Retinal pigment epithelial cell (primary cell): ENCODE data around the gene MXI1.
"Not testable (repeated sequence)": the region's sequence is repeated elsewhere in the genome, so short reads cannot be mapped to it uniquely, and the experiment has no call there.

Experiments used
- DNase-seq: peaks from one replicate; pipeline ENCODE4 v3.0.0-alpha.2; 2010; ENCODE audit warnings: low read depth
- H3K4me3 ChIP-seq: 2 replicates; pipeline ENCODE4 v1.5.1; 2011; ENCODE audit warnings: mild to moderate bottlenecking, low read length, control low read depth, moderate library complexity
- CTCF ChIP-seq: conservative IDR thresholded peaks from 2 replicates; pipeline ENCODE4 v1.5.1; 2011; ENCODE audit warnings: low read depth, low read length, control low read depth, inconsistent platforms

MXI1 gene

GRCh38 chr10:110323503-110323902, 116.1 kb downstream of the MXI1 start:
- no peak overlapping the region for H3K4me3 ChIP-seq
- TF ChIP-seq CTCF: no peak
- DNase-seq: no peak

- no peak overlapping the region for H3K4me3 ChIP-seq
- DNase-seq: no peak
- no peak for TF ChIP-seq CTCF
Measured at GRCh38 chr10:110324201-110324804, 116.9 kb downstream of the MXI1 start.

- no peak for TF ChIP-seq CTCF
- DNase-seq: no peak
- no peak overlapping the region for H3K4me3 ChIP-seq
Measured at GRCh38 chr10:110324805-110325280, 117.4 kb downstream of the MXI1 start.

GRCh38 chr10:110326351-110327032, 119.1 kb downstream of the MXI1 start:
- DNase-seq: no peak
- H3K4me3 ChIP-seq: no peak overlapping the region
- no peak for TF ChIP-seq CTCF

- no peak overlapping the region for H3K4me3 ChIP-seq
- no peak for TF ChIP-seq CTCF
- no peak for DNase-seq
Measured at GRCh38 chr10:110327262-110327914, 120.0 kb downstream of the MXI1 start.

GRCh38 chr10:110330675-110331074, 123.3 kb downstream of the MXI1 start:
- no peak for TF ChIP-seq CTCF
- DNase-seq: no peak
- H3K4me3 ChIP-seq: no peak overlapping the region

GRCh38 chr10:110331226-110331795, 123.9 kb downstream of the MXI1 start:
- not testable (repeated sequence) for H3K4me3 ChIP-seq, DNase-seq
